ENCODE measurements around the gene CEL.

GRCh38 chr9:133048595-133048994 lies 13.2 kb upstream of the CEL start:
- TF ChIP-seq CTCF (IDR thresholded peaks at IDR 0.05) (no peak), EP300 (IDR thresholded peaks at IDR 0.05) (no peak)
